SK-N-SH treated with all-trans-retinoic acid at 6 μM for 48 hours (cell line): ENCODE measurements around the gene ACTL9.
"Not testable (repeated sequence)": the region's sequence is repeated elsewhere in the genome, so short reads cannot be mapped to it uniquely, and the experiment has no call there.

Experiments used
- ATAC-seq: fragments of 200-7000 bp; cut with Tn5 transposase; 3 replicates; pipeline ENCODE4 v1.9.1; 2020; ENCODE audit warnings: mild to moderate bottlenecking, moderate library complexity
- ARNTL ChIP-seq: fragments of 450-650 bp; formaldehyde crosslinking; IDR thresholded peaks from 2 replicates; pipeline ENCODE4 v1.5.0; 2020; ENCODE audit warnings: low read depth, mild to moderate bottlenecking, moderate library complexity, borderline replicate concordance
- BACH2 ChIP-seq: fragments of 250-450 bp; sonication (Bioruptor Pico); IDR thresholded peaks from 2 replicates; pipeline ENCODE4 v1.9.0; 2021; ENCODE audit warnings: mild to moderate bottlenecking, borderline replicate concordance
- CSDC2 ChIP-seq: fragments of 250-450 bp; sonication (Bioruptor Pico); IDR thresholded peaks from 2 replicates; pipeline ENCODE4 v1.5.0; 2020; ENCODE audit warnings: mild to moderate bottlenecking, moderate library complexity
- ESRRG ChIP-seq: fragments of 250-450 bp; sonication (Bioruptor Pico); IDR thresholded peaks from 2 replicates; pipeline ENCODE4 v1.6.1; 2021; ENCODE audit warnings: mild to moderate bottlenecking
- GLIS3 ChIP-seq: fragments of 250-450 bp; sonication (Bioruptor Pico); IDR thresholded peaks from 2 replicates; pipeline ENCODE4 v1.5.0; 2020; ENCODE audit warnings: mild to moderate bottlenecking, moderate library complexity
- OSR1 ChIP-seq: fragments of 250-450 bp; sonication (Bioruptor Pico); IDR thresholded peaks from 2 replicates; pipeline ENCODE4 v1.8.0; 2022; ENCODE audit warnings: moderate library complexity, mild to moderate bottlenecking, inconsistent platforms
- PPARA ChIP-seq: fragments of 250-450 bp; sonication (Bioruptor Pico); IDR thresholded peaks from 2 replicates; pipeline ENCODE4 v1.5.0; 2020; ENCODE audit warnings: mild to moderate bottlenecking, borderline replicate concordance
- RARB ChIP-seq: fragments of 250-450 bp; sonication (Bioruptor Pico); IDR thresholded peaks from 2 replicates; pipeline ENCODE4 v1.8.0; 2021; ENCODE audit warnings: mild to moderate bottlenecking, moderate library complexity
- SNAI2 ChIP-seq: fragments of 250-450 bp; sonication (Bioruptor Pico); IDR thresholded peaks from 2 replicates; pipeline ENCODE4 v1.5.0; 2020; ENCODE audit warnings: mild to moderate bottlenecking, moderate library complexity
- TCF4 ChIP-seq: fragments of 250-450 bp; sonication (Bioruptor Pico); IDR thresholded peaks from 2 replicates; pipeline ENCODE4 v1.8.0; 2021; ENCODE audit warnings: mild to moderate bottlenecking, moderate library complexity, borderline replicate concordance
- ZC3H10 ChIP-seq: fragments of 250-450 bp; sonication (Bioruptor Pico); IDR thresholded peaks from 2 replicates; pipeline ENCODE4 v1.5.1; 2021; ENCODE audit warnings: mild to moderate bottlenecking, moderate library complexity
- ZFP3 ChIP-seq: fragments of 250-450 bp; sonication (Bioruptor Pico); IDR thresholded peaks from 2 replicates; pipeline ENCODE4 v1.5.0; 2020; ENCODE audit warnings: mild to moderate bottlenecking, moderate library complexity
- ZFP30 ChIP-seq: fragments of 450-650 bp; formaldehyde crosslinking; IDR thresholded peaks from 2 replicates; pipeline ENCODE4 v1.5.0; 2022; ENCODE audit warnings: mild to moderate bottlenecking, moderate library complexity
- ZNF565 ChIP-seq: fragments of 450-650 bp; formaldehyde crosslinking; conservative IDR thresholded peaks from 2 replicates; pipeline ENCODE4 v1.5.0; 2020; ENCODE audit warnings: low read depth, mild to moderate bottlenecking, moderate library complexity
- ZNF70 ChIP-seq: fragments of 450-650 bp; formaldehyde crosslinking; IDR thresholded peaks from 2 replicates; pipeline ENCODE4 v1.5.0; 2020; ENCODE audit warnings: mild to moderate bottlenecking, moderate library complexity
- ZNF8 ChIP-seq: fragments of 450-650 bp; formaldehyde crosslinking; IDR thresholded peaks from 2 replicates; pipeline ENCODE4 v1.5.0; 2020; ENCODE audit warnings: mild to moderate bottlenecking, moderate library complexity
- TF ChIP-seq, protein P1 (sequence below): fragments of 250-450 bp; sonication (Bioruptor Pico); IDR thresholded peaks from 2 replicates; pipeline ENCODE4 v1.5.1; 2020; ENCODE audit warnings: low read depth, mild to moderate bottlenecking, moderate library complexity
- TF ChIP-seq, protein P2 (sequence below): fragments of 250-450 bp; sonication (Bioruptor Pico); IDR thresholded peaks from 2 replicates; pipeline ENCODE4 v1.5.1; 2021; ENCODE audit warnings: mild to moderate bottlenecking, moderate library complexity
- TF ChIP-seq, protein P3 (sequence below): fragments of 250-450 bp; sonication (Bioruptor Pico); IDR thresholded peaks from 2 replicates; pipeline ENCODE4 v1.8.0; 2020; ENCODE audit warnings: mild to moderate bottlenecking, moderate library complexity, borderline replicate concordance
- TF ChIP-seq, protein P4 (sequence below): fragments of 250-450 bp; sonication (Bioruptor Pico); IDR thresholded peaks from 2 replicates; pipeline ENCODE4 v1.8.0; 2021; ENCODE audit warnings: low read depth, mild to moderate bottlenecking, moderate library complexity, borderline replicate concordance
- TF ChIP-seq, protein P5 (sequence below): fragments of 250-450 bp; sonication (Bioruptor Pico); IDR thresholded peaks from 2 replicates; pipeline ENCODE4 v1.5.0; 2020; ENCODE audit warnings: mild to moderate bottlenecking, moderate library complexity

The ACTL9 gene

DNA sequence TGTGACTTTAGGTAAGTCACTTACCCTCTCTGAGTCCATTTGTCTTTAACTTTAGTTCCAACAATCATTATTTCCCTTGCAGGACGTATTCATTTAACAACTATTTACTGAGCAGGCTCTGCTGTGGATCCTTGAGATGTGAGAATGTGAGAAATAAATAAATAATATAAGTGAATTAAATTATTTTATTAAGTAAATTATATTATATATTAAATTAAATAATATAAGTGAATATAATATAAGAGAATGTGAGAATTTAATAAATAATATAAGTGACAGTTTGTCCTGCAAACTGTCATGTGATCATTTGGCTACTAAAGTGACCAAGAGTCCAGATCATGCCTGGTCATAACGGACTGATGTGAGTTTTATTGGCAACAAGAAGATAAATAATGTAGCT, 23.4 kb upstream of the ACTL9 start (continued):
- TF ChIP-seq, protein P1, sequence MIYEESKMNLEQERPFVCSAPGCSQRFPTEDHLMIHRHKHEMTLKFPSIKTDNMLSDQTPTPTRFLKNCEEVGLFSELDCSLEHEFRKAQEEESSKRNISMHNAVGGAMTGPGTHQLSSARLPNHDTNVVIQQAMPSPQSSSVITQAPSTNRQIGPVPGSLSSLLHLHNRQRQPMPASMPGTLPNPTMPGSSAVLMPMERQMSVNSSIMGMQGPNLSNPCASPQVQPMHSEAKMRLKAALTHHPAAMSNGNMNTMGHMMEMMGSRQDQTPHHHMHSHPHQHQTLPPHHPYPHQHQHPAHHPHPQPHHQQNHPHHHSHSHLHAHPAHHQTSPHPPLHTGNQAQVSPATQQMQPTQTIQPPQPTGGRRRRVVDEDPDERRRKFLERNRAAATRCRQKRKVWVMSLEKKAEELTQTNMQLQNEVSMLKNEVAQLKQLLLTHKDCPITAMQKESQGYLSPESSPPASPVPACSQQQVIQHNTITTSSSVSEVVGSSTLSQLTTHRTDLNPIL, result no peak
- TF ChIP-seq, protein P2, sequence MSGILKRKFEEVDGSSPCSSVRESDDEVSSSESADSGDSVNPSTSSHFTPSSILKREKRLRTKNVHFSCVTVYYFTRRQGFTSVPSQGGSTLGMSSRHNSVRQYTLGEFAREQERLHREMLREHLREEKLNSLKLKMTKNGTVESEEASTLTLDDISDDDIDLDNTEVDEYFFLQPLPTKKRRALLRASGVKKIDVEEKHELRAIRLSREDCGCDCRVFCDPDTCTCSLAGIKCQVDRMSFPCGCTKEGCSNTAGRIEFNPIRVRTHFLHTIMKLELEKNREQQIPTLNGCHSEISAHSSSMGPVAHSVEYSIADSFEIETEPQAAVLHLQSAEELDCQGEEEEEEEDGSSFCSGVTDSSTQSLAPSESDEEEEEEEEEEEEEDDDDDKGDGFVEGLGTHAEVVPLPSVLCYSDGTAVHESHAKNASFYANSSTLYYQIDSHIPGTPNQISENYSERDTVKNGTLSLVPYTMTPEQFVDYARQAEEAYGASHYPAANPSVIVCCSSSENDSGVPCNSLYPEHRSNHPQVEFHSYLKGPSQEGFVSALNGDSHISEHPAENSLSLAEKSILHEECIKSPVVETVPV (CRISPR knock-in tag), result no peak
- TF ChIP-seq ESRRG (CRISPR knock-in tag) (no peak), TCF4 (no peak), RARB (CRISPR knock-in tag) (no peak), ARNTL (CRISPR knock-in tag) (no peak)

DNA sequence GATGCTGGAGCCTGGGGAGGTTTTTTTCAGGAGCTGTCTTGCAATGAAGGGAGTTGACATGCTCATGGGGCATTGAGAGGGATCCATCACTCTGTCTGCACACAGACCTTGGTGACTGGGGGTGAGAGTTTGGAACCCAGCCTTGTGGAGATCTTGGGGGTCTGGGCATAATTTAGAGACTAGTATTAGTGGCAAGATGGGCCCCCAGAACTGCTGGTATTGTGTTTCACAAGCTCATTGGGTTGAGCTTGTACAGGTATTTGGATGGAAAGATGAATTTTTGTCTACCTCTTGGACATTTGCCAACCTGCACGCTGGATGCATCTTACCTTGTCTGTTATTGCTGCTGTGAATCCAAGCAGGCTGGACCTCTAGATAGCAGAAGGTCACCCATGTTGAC, 22.7 kb upstream of the ACTL9 start, which contains the start of gene OR2Z1:
Gene OR2Z1 (plus strand): TSS at position 301 of the 400 bp plus-strand sequence. CDS start 9,395 bp downstream, outside the sequence.
- no peak for ATAC-seq
- no peak for TF ChIP-seq OSR1 (CRISPR knock-in tag)
- TF ChIP-seq, protein P1, result no peak
- TF ChIP-seq, protein P3, sequence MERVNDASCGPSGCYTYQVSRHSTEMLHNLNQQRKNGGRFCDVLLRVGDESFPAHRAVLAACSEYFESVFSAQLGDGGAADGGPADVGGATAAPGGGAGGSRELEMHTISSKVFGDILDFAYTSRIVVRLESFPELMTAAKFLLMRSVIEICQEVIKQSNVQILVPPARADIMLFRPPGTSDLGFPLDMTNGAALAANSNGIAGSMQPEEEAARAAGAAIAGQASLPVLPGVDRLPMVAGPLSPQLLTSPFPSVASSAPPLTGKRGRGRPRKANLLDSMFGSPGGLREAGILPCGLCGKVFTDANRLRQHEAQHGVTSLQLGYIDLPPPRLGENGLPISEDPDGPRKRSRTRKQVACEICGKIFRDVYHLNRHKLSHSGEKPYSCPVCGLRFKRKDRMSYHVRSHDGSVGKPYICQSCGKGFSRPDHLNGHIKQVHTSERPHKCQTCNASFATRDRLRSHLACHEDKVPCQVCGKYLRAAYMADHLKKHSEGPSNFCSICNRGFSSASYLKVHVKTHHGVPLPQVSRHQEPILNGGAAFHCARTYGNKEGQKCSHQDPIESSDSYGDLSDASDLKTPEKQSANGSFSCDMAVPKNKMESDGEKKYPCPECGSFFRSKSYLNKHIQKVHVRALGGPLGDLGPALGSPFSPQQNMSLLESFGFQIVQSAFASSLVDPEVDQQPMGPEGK (CRISPR knock-in tag), result no peak
- TF ChIP-seq ZFP30 (CRISPR knock-in tag), result no peak
- no peak for TF ChIP-seq TCF4
- no peak for TF ChIP-seq ZC3H10 (CRISPR knock-in tag)
- TF ChIP-seq, protein P2 (CRISPR knock-in tag), result no peak
- no peak for TF ChIP-seq SNAI2 (CRISPR knock-in tag)
- no peak for TF ChIP-seq ZNF565 (CRISPR knock-in tag)
- TF ChIP-seq RARB (CRISPR knock-in tag), result no peak
- TF ChIP-seq, protein P4, sequence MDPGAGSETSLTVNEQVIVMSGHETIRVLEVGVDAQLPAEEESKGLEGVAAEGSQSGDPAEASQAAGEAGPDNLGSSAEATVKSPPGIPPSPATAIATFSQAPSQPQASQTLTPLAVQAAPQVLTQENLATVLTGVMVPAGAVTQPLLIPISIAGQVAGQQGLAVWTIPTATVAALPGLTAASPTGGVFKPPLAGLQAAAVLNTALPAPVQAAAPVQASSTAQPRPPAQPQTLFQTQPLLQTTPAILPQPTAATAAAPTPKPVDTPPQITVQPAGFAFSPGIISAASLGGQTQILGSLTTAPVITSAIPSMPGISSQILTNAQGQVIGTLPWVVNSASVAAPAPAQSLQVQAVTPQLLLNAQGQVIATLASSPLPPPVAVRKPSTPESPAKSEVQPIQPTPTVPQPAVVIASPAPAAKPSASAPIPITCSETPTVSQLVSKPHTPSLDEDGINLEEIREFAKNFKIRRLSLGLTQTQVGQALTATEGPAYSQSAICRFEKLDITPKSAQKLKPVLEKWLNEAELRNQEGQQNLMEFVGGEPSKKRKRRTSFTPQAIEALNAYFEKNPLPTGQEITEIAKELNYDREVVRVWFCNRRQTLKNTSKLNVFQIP, result no peak
- TF ChIP-seq ESRRG (CRISPR knock-in tag), result no peak
- TF ChIP-seq PPARA (CRISPR knock-in tag), result no peak
- TF ChIP-seq ARNTL (CRISPR knock-in tag), result no peak
- no peak for TF ChIP-seq ZNF8 (CRISPR knock-in tag)
- TF ChIP-seq ZNF70 (CRISPR knock-in tag), result no peak
- no peak for TF ChIP-seq GLIS3 (CRISPR knock-in tag)

DNA sequence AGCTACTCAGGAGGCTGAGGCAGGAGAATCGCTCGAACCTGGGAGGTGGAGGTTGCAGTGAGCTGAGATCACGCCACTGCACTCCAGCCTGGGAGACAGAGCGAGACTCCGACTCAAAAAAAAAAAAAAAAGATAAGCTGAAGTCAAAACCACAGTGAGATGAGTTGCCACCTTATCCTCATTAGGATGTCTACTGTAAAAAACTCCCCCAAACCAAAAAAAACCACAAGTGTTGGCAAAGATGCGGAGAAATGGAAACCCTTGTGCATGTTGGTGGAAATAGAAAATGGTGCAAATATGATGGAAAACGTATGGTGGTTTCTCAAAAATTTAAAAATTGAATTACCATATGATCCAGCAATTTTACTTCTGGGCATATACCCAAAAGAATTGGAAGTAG, 11.7 kb upstream of the ACTL9 start:
- ATAC-seq, result not testable (repeated sequence)

DNA sequence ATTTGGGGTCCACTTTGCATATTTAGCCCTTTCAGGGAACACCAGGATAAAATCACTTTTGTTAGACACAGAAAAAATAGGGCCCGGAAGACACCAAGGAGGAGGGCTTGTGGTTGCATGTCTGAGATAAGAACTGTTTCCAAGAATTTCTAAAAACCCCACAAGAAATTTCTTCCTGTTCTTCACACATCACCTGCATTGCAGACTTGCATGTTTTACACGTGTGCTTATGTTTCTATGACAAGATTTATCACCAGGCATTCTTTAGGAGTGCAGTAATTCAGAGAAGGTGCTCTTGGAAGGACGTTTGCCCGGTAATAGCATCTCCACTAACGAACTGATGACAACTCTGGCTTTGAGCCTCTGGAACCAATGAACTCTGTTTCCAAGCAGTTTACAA, 7.1 kb upstream of the ACTL9 start:
- no peak for ATAC-seq
- TF ChIP-seq, protein P5, sequence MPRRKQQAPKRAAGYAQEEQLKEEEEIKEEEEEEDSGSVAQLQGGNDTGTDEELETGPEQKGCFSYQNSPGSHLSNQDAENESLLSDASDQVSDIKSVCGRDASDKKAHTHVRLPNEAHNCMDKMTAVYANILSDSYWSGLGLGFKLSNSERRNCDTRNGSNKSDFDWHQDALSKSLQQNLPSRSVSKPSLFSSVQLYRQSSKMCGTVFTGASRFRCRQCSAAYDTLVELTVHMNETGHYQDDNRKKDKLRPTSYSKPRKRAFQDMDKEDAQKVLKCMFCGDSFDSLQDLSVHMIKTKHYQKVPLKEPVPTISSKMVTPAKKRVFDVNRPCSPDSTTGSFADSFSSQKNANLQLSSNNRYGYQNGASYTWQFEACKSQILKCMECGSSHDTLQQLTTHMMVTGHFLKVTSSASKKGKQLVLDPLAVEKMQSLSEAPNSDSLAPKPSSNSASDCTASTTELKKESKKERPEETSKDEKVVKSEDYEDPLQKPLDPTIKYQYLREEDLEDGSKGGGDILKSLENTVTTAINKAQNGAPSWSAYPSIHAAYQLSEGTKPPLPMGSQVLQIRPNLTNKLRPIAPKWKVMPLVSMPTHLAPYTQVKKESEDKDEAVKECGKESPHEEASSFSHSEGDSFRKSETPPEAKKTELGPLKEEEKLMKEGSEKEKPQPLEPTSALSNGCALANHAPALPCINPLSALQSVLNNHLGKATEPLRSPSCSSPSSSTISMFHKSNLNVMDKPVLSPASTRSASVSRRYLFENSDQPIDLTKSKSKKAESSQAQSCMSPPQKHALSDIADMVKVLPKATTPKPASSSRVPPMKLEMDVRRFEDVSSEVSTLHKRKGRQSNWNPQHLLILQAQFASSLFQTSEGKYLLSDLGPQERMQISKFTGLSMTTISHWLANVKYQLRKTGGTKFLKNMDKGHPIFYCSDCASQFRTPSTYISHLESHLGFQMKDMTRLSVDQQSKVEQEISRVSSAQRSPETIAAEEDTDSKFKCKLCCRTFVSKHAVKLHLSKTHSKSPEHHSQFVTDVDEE (CRISPR knock-in tag), result no peak
- TF ChIP-seq RARB (CRISPR knock-in tag) (no peak), ZNF70 (CRISPR knock-in tag) (no peak), TCF4 (no peak), ZNF565 (CRISPR knock-in tag) (no peak), ESRRG (CRISPR knock-in tag) (no peak), ARNTL (CRISPR knock-in tag) (no peak), BACH2 (no peak), ZNF8 (CRISPR knock-in tag) (no peak), ZFP3 (CRISPR knock-in tag) (no peak), CSDC2 (CRISPR knock-in tag) (no peak), ZFP30 (CRISPR knock-in tag) (no peak), SNAI2 (CRISPR knock-in tag) (no peak)
- TF ChIP-seq, protein P2 (CRISPR knock-in tag), result no peak
